ENCODE data around the gene ATP2C2. TPM values are rescaled to one million over a fixed set of nuclear protein-coding genes. Genes with fewer than 3 reads are reported as not detected.
A peak's percentile ranks its signal among the peaks of the same experiment; 100 is the strongest.

ATP2C2 gene
- total RNA-seq, 1 donor from 2014 or later = not detected

DNA sequence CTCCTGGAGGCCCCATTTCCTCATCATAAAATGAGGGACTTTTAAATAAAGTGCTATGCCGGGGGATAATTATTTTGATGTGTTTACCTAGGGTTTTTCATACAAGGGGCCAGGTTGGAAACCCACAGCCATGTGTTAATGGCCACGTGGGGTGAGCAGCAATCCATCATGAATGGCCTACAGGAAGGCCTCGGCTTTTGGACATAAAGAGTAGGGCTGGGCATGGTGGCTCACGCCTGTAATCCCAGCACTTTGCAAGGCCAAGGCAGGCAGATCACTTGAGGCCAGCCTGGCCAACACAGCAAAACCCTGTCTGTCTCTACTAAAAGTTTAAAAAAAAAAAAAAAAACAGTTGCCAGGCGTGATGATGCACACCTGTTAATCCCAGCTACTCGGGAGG lies 95.8 kb downstream of the ATP2C2 start:
- TF ChIP-seq, protein P1, sequence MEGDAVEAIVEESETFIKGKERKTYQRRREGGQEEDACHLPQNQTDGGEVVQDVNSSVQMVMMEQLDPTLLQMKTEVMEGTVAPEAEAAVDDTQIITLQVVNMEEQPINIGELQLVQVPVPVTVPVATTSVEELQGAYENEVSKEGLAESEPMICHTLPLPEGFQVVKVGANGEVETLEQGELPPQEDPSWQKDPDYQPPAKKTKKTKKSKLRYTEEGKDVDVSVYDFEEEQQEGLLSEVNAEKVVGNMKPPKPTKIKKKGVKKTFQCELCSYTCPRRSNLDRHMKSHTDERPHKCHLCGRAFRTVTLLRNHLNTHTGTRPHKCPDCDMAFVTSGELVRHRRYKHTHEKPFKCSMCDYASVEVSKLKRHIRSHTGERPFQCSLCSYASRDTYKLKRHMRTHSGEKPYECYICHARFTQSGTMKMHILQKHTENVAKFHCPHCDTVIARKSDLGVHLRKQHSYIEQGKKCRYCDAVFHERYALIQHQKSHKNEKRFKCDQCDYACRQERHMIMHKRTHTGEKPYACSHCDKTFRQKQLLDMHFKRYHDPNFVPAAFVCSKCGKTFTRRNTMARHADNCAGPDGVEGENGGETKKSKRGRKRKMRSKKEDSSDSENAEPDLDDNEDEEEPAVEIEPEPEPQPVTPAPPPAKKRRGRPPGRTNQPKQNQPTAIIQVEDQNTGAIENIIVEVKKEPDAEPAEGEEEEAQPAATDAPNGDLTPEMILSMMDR (IDR thresholded peaks at IDR 0.05) = no peak
- no peak for DNase-seq (ENCODE audit: low spot score)
- H3K27me3 Mint-ChIP-seq (ENCODE audit: low read depth) = no peaks in the 10 kb centered on the region
- no peaks in the 10 kb centered on the region for H3K4me1 Mint-ChIP-seq (ENCODE audit: low read depth)
- H3K9me3 Mint-ChIP-seq (ENCODE audit: low read depth) = peaks cover 17% of the 10 kb centered on the region
- H3K27ac Mint-ChIP-seq (ENCODE audit: unreplicated experiment) = no peak overlapping the region
- H3K36me3 Mint-ChIP-seq (ENCODE audit: low read depth) = peaks cover 32% of the 10 kb centered on the region
- no peak overlapping the region for H3K4me3 Mint-ChIP-seq (ENCODE audit: unreplicated experiment)

- H3K4me1 Mint-ChIP-seq (ENCODE audit: low read depth) = no peaks in the 10 kb centered on the region
- H3K4me3 Mint-ChIP-seq (ENCODE audit: unreplicated experiment) = no peak overlapping the region
- H3K27ac Mint-ChIP-seq (ENCODE audit: unreplicated experiment) = no peak overlapping the region
- H3K9me3 Mint-ChIP-seq (ENCODE audit: low read depth) = peaks cover 17% of the 10 kb centered on the region
- H3K27me3 Mint-ChIP-seq (ENCODE audit: low read depth) = no peaks in the 10 kb centered on the region
- peak; percentile 38 for DNase-seq (ENCODE audit: low spot score)
- TF ChIP-seq, protein P1 (IDR thresholded peaks at IDR 0.05) = no peak
- H3K36me3 Mint-ChIP-seq (ENCODE audit: low read depth) = peaks cover 32% of the 10 kb centered on the region
These were observed 96.8 kb downstream of the ATP2C2 start for GRCh38 chr16:84465154-84465553.

GRCh38 chr16:84466692-84467091 lies 98.4 kb downstream of the ATP2C2 start:
- Mint-ChIP-seq H3K27ac (ENCODE audit: unreplicated experiment) (no peak overlapping the region), H3K36me3 (ENCODE audit: low read depth) (peaks cover 25% of the 10 kb centered on the region), H3K9me3 (ENCODE audit: low read depth) (peaks cover 17% of the 10 kb centered on the region), H3K27me3 (ENCODE audit: low read depth) (no peaks in the 10 kb centered on the region), H3K4me1 (ENCODE audit: low read depth) (no peaks in the 10 kb centered on the region), H3K4me3 (ENCODE audit: unreplicated experiment) (no peak overlapping the region)
- DNase-seq (ENCODE audit: low spot score) = no peak
- TF ChIP-seq, protein P1 (IDR thresholded peaks at IDR 0.05) = no peak

DNA sequence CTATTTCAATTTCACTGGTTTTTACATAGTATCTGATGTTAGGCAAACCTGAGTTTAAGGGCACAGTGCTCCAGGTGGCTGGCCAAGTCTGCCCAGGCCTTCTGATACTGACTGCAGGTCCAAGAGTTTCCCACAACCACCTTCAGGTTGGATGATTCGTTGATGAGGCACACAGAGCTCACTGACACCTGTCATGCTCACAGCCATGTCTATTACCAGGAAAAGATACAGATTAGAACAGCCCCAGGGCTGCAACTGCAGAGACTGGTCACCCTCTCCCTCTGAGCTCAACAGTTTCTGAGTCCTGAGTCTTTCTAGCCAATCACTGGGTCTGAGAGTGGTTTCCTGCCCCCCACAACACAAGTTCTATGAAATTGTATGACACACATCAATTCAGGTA lies 98.9 kb downstream of the ATP2C2 start:
- Mint-ChIP-seq H3K27ac (ENCODE audit: unreplicated experiment) (no peak overlapping the region), H3K36me3 (ENCODE audit: low read depth) (peaks cover 25% of the 10 kb centered on the region), H3K27me3 (ENCODE audit: low read depth) (no peaks in the 10 kb centered on the region)

DNA sequence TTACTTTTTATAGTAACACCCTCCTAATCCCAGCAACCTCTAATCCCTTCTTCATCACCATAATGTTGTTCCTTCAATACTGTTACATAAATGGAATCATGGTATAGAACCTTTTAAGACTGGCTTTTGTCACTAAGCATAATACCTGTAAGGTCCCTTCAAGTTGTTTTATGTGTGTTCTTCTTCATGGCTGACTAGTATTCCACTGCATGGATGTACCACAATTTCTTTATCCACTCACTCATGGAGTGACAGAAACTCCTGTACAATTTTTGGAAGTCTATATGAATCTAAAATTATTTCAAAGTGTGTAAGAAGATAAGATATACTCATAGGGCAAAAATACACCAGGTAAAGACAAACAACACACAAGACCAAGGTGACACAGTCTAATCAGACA lies 99.4 kb downstream of the ATP2C2 start:
- H3K4me3 Mint-ChIP-seq (ENCODE audit: unreplicated experiment) = no peak overlapping the region
- DNase-seq (ENCODE audit: low spot score) = no peak
- H3K27me3 Mint-ChIP-seq (ENCODE audit: low read depth) = no peaks in the 10 kb centered on the region
- TF ChIP-seq, protein P1 (IDR thresholded peaks at IDR 0.05) = no peak
- peaks cover 25% of the 10 kb centered on the region for H3K36me3 Mint-ChIP-seq (ENCODE audit: low read depth)
- no peak overlapping the region for H3K27ac Mint-ChIP-seq (ENCODE audit: unreplicated experiment)
- peaks cover 17% of the 10 kb centered on the region for H3K9me3 Mint-ChIP-seq (ENCODE audit: low read depth)
- H3K4me1 Mint-ChIP-seq (ENCODE audit: low read depth) = no peaks in the 10 kb centered on the region

More for the DNA sequence above, 98.9 kb downstream of the ATP2C2 start:
- no peak for DNase-seq (ENCODE audit: low spot score)
- peaks cover 17% of the 10 kb centered on the region for H3K9me3 Mint-ChIP-seq (ENCODE audit: low read depth)
- H3K4me3 Mint-ChIP-seq (ENCODE audit: unreplicated experiment) = no peak overlapping the region
- H3K4me1 Mint-ChIP-seq (ENCODE audit: low read depth) = no peaks in the 10 kb centered on the region
- TF ChIP-seq, protein P1 (IDR thresholded peaks at IDR 0.05) = no peak
